ENCODE data around the gene OSMR. TPM values are rescaled to one million over a fixed set of nuclear protein-coding genes. Genes with fewer than 3 reads are reported as not detected.

Gene OSMR
- total RNA-seq (2022; extraction: Qiagen RNA extraction; ENCODE audit: low read depth): 62.9 to 85.6 TPM (median 80.4 TPM) in 5 replicates

GRCh38 chr5:38845526-38846378 lies at the start of gene OSMR:
Gene OSMR (plus strand): TSS chr5:38846012. CDS start chr5:38869045, 23,033 bp downstream.

Other genes starting within 250 kb of the OSMR start
- 9.6 to 16.6 TPM (median 13.0 TPM) in 5 replicates for gene RICTOR, start 228.4 kb downstream of the OSMR start, total RNA-seq (2022; extraction: Qiagen RNA extraction; ENCODE audit: low read depth)